HG03565 (cell line): ENCODE data around the gene KCNIP4.

Experiments used
- ATAC-seq: cut with Tn5 transposase; IDR thresholded peaks from one replicate; pipeline ENCODE4 v1.9.1; 2021; ENCODE audit warnings: mild to moderate bottlenecking, moderate library complexity; ENCODE audit not compliant: unreplicated experiment

Gene KCNIP4

GRCh38 chr4:21856754-21857153, 91.8 kb downstream of the KCNIP4 start:
- ATAC-seq, result no peak

- ATAC-seq, result no peak
These were observed 92.3 kb downstream of the KCNIP4 start for GRCh38 chr4:21856301-21856700.

- no peak for ATAC-seq
These were observed 99.5 kb downstream of the KCNIP4 start for GRCh38 chr4:21849077-21849476.

- no peak for ATAC-seq
These were observed 100.6 kb downstream of the KCNIP4 start for GRCh38 chr4:21848021-21848420.

- ATAC-seq, result no peak
These were observed 102.9 kb downstream of the KCNIP4 start for GRCh38 chr4:21845663-21846062.

GRCh38 chr4:21835712-21836111, 112.9 kb downstream of the KCNIP4 start:
- no peak for ATAC-seq

- no peak for ATAC-seq
These were observed 118.3 kb downstream of the KCNIP4 start for GRCh38 chr4:21830272-21830671.

GRCh38 chr4:21827575-21827974, 121.0 kb downstream of the KCNIP4 start:
- ATAC-seq, result no peak

- ATAC-seq, result no peak
These were observed 122.5 kb downstream of the KCNIP4 start for GRCh38 chr4:21826071-21826470.

GRCh38 chr4:21819086-21819485, 129.5 kb downstream of the KCNIP4 start:
- no peak for ATAC-seq

- ATAC-seq, result no peak
These were observed 132.8 kb downstream of the KCNIP4 start for GRCh38 chr4:21815651-21816377.

- ATAC-seq, result no peak
These were observed 137.0 kb downstream of the KCNIP4 start for GRCh38 chr4:21811565-21811964.

- no peak for ATAC-seq
These were observed 141.6 kb downstream of the KCNIP4 start for GRCh38 chr4:21806991-21807390.

- no peak for ATAC-seq
These were observed 146.2 kb downstream of the KCNIP4 start for GRCh38 chr4:21802406-21802805.

GRCh38 chr4:21801661-21802385, 146.7 kb downstream of the KCNIP4 start:
- no peak for ATAC-seq

GRCh38 chr4:21795091-21795490, 153.5 kb downstream of the KCNIP4 start:
- no peak for ATAC-seq

GRCh38 chr4:21792736-21793135, 155.8 kb downstream of the KCNIP4 start:
- ATAC-seq, result no peak

- ATAC-seq, result no peak
These were observed 158.0 kb downstream of the KCNIP4 start for GRCh38 chr4:21790438-21791029.

GRCh38 chr4:21780148-21780547, 168.4 kb downstream of the KCNIP4 start:
- no peak for ATAC-seq

- no peak for ATAC-seq
These were observed 169.9 kb downstream of the KCNIP4 start for GRCh38 chr4:21778702-21779101.

- ATAC-seq, result no peak
These were observed 172.9 kb downstream of the KCNIP4 start for GRCh38 chr4:21775703-21776102.
